GM18511 (cell line): ENCODE measurements around the gene TCFL5.
A peak's percentile ranks its signal among the peaks of the same experiment; 100 is the strongest.

Experiments used
- ATAC-seq: cut with Tn5 transposase; IDR thresholded peaks from one replicate; pipeline ENCODE4 v1.9.1; 2021; ENCODE audit warnings: mild to moderate bottlenecking, moderate library complexity; ENCODE audit not compliant: unreplicated experiment

Gene TCFL5

GRCh38 chr20:62824476-62825332, 36.9 kb downstream of the TCFL5 start:
- no peak for ATAC-seq

GRCh38 chr20:62823688-62824475, 37.7 kb downstream of the TCFL5 start:
- ATAC-seq: no peak

DNA sequence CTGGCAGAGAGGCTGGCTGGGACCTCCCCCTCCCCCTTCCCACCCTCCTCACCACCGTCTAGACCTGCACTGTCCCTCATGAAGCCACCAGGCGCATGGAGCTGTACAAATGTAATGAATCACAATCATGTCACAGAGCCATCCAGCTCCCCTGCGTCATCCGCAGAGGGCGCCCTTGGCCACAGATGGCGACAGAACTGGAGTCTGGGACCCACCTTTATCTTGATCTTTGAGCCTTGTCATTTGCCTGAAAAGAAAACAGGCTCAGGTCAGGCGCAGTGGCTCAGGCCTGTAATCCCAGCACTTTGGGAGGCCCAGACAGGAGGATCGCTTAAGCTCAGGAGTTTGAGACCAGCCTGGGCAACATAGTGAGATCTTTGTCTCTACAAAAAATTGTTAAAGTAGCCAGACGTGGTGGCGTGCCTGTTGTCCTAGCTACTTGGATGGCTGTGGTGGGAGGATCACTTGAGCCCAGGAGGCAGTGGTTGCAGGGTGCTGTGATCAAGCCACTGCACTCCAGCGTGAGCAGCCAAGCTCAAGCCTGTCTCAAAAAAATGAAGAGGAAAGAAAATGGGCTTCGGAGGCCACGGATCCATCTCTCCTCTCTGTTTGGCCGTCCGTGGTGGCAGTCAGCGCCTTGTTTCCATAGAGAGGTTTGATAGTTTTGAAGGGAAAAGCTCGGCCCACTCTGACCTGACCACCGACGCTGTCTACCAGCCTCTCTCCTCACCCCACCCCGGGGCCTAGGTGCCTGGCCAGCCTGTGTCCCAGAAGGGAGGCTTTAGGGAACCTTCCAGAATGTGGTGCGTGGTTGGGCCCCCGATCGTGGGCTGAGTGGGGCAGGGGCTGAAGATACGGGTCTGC, 38.6 kb downstream of the TCFL5 start:
- peak; percentile 69 for ATAC-seq

DNA sequence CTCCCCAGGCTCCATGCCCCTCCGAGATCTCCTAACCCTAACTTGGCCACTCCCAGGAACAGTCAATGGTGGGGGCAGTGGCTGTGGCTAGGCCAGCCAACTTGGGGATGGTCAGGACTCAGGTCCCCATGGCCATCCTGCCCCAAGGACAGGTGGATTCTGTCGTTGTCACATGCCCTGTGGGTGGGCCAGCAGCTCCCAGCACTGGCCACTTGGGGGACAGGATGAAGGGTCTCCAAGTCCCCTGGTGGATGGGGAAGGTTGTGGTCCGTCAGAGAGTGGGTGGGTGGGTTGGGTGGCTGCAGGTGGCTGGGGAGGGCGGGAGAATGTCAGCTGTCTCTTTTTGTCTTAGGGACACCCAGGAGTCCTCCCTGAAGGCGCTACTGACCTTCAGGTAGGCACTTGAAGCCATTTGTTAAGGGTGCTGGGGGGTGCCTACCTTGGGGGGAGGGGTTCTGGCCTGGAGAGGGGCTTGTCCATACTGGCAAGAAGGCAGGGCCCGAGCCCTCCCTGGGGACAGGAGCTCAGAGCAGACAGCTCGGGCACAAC, 39.3 kb downstream of the TCFL5 start:
- no peak for ATAC-seq

DNA sequence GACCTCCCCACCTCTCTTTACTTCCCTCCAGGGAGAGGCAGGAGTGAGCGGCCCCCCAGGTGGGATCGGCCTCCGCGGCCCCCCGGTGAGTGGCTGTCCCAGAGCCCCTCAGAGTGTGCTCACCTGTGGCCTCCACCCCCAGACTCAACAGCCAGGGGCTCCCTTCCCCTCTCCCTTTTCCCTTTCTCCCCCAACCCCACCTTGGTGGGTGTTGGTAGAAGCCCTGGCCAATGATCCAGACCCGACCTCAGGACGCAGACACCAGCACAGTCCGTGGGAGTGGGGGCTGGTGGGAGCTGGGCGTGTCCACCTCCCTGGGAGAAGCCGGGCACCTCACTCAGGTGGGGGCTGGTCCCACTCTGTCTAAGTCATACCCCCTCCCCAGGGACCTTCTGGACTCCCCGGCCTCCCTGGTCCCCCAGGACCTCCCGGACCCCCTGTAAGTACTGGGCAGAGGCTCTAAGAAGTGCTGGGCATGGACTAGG, 39.9 kb downstream of the TCFL5 start:
- ATAC-seq: no peak

- no peak for ATAC-seq
These were observed 40.5 kb downstream of the TCFL5 start for GRCh38 chr20:62820962-62821725.

DNA sequence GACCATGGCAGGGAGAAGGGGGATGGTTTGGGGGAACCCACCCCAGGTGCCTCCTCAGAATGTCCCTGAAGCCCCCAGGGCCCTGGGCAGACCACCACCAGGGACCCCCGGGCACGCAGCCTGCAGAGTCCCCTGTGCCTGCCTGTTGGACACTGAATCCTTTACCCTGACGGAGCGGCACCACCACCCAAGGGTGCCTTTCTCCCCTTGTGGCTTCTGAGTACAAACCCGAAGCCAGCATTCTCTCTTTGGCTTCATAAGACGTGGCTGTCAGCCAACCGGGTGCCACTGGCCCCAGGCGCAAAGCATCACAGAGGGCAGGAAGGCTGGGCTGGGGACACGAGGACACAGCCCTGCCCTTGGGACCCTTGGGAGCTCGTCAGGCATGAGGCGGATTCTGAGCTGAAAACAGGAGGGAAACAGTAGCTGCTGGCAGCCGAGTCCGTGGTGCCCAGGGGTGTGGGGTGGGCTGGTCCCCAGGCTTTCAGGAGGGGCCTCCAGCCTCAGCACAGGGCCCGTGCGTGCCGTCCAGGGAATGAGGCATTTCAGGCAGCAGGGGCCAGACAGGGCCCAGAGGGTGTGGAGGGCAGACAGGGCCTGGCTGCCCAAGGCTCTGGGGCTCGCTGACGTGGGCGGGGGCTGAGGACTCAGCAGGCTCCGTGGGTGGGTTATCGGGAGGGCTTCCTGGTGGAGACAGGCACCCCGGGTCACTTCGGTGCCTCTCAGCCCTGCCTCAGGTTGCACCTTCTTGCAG, 41.2 kb downstream of the TCFL5 start:
- no peak for ATAC-seq

DNA sequence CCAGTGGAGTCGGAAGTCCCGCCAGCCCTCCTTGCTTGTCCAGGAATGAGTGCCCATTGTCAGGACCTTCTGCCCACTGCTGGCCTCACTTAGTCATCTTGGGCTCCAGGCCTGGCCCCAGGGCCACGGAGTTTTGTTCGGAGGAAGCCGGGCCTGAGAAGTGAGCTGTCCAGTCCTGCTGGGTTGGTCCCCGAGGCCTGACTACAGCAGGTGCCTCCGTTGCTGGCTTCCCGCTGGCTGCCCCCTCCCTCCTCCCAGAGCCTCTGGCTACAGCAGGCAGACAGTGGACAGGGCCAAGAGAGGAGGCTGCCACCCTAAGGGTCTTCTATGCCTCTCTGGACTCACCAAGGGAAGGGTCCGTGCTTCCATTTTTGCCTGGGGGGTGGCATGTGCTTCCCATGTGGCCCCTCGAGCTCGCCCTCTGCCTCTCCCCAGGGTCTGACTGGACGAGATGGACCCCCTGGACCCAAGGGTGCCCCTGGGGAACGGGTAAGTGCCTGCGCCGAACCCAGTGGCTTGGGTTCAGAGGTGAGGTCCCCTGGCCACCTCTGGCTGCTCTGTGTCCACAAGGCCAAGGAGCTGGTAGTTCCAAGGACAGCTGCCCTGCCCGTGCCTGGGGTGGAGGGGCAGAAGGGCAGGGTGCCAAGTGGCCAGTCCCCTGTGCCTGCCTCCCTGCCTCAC, 42.0 kb downstream of the TCFL5 start:
- ATAC-seq: no peak

DNA sequence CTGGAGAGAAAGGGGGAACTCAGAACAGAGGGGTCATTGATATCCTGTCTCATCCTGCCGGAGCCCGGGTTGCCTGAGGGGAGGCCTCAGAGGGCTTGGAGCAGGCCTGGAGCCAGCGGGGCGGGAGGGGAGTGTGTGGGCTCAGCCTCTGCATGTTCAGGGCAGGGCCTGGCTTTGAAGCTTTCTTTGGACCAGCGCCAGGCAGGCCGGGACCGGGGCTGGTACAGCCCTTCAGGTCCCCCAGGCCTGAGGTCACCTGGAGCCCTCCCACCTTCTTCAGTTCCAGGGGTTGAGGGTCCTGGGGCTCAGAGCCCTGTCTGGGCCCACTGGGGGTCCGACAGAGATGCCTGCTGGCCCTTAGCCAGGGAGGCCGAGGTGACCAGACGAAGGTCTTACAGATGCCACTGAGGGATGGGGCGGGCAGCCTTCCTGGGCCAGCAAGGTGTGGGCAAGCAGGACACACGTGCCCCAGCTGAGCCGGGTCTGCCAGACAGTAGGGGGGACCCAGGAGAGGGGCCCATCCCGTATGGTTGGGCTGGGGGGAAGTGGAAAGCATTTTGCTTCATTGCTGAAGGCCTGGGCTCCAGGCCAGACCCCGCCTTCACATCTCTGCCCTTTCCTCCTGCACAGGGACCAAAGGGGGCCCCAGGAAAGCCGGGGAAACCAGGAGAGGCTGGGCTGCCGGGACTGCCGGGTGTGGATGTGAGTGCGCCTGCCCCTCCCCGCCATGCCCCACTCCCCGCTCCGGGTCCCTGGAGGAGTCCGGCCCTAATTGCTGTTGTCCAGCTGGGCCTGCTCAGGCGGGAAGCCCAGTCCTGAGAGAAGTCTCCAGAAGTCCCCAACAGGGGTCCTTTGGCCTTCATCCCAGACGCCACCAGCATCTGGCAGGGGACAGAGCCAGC, 42.8 kb downstream of the TCFL5 start:
- no peak for ATAC-seq

DNA sequence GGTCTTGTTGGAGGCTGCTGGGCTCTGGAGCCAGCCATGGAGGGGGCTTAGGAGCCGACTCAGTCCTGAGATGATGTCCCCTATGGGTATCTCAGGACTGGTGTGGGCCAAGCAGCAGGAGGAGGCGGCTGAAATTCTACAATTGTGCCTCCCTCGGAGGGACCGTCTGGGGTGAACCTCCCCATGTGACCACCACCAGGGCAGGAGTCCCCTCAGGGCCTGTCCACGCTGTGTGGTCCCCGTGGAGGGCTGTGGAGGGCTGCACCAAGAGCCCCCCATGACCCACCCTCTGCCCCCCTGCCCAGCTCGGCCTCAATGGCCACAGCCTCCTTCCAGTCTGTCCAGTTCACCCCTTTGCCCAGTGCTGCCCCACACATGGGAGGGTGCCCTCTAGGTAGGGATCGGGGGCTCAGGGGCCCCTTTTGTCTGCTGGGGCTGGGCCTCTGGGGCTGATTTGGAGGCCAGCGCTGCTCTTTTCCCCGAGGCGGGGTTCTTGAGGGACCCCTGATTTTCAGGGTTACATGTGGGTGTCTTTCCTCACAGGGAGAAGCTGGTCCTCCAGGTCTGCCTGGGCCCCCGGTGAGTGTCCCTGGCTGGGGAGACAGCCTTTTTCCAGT, 43.5 kb downstream of the TCFL5 start:
- ATAC-seq: no peak

GRCh38 chr20:62816884-62817873, 44.4 kb downstream of the TCFL5 start, which contains the start of gene COL9A3:
COL9A3 (plus strand) TSS chr20:62817050; CDS start chr20:62817065, 15 bp downstream.
- no peak for ATAC-seq

DNA sequence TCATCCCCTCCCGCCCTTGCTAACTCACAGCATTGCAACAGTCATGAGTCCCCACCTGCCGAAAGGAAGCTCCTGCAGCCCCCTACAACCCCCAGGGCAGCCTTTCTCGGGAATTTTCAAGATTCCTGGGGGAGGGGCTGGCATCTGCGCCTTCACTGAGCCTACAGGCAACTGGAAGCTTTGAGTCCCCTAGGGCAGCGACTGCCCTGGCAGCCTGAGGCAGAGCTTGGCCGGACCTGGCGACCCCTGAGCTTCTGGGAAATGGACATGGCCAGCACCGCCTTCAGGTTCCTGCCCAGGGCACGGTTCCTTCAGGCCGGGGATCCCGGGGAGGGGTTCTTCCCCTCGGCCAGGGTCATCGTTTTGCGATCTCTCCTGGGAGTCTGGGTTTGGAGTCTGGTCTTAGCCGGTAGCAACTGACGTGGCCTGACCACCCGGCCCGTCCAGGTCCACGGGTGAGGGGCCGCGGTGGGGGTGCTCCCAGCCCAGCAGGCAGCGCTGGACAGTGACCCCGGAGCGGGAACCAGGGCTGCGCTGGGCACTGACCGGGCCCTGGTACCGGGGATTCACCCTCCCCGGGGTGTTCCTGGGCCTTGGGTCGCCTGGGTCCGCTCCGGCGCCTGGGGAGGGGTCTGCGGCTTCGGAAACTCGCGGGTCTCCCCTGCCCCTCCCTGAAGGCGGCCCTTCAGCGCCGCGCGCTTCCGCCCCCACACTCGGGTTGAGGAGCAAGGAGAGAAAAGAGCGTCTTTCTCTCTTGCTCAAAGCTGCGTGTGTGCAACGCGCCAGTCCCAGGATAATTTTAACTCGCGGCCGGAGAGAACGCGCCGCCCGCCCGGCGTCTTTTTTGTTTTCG, 45.4 kb downstream of the TCFL5 start:
- no peak for ATAC-seq

- no peak for ATAC-seq
These were observed 46.3 kb downstream of the TCFL5 start for GRCh38 chr20:62815066-62815991.

- no peak for ATAC-seq
These were observed 46.9 kb downstream of the TCFL5 start for GRCh38 chr20:62814709-62815065.
